ENCODE measurements around the gene DHRS2. TPM values are rescaled to one million over a fixed set of nuclear protein-coding genes. Genes with fewer than 3 reads are reported as not detected.
A peak's percentile ranks its signal among the peaks of the same experiment; 100 is the strongest.

The DHRS2 gene
- total and polyA plus RNA-seq, 2 of the 13 experiments (the other 11 are each of a cell fraction or from before 2014, with no cell fraction given): 1,621 to 3,021 TPM

DNA sequence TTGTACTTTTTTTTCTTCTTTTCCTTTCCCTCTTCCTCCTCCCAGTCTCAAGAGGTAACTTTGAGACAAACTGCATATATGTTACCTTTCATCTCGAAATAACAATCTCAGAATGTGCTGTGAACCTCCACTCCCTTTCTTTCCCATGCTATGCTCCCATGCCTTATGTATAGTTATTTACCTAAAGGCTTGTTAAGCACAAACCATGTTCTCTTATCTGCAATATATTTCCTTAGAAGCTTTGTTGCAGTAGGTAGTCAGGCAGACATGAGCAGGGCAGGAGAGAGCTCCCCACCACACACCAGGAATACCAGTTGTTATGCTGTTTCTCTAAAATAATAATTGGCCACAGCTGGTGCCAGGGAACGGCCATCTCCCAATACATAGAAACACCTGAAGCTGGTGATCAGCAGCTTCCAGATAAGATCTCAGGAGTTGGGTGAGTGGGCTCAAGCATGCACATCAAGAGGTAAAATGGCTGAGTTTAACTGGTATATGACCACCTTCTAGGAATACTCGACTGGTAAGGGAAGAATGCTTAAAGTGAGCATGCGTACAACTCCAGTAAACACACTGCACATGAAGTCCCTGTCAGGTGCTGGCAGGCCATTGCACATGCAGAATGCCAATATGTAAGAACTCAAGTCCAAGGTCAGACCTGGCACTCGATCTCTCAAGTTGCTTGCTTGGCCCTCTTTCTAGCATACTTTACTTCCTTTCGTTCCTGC lies 14.8 kb upstream of the DHRS2 start (continued):
- TF ChIP-seq JUNB (CRISPR knock-in tag; IDR thresholded peaks at IDR 0.05; ENCODE audit: borderline replicate concordance) (no peak), HNF4A (CRISPR knock-in tag; IDR thresholded peaks at IDR 0.05) (peak; percentile 36; the same call in 1 of the 2 replicates), FOXC1 (CRISPR knock-in tag; IDR thresholded peaks at IDR 0.05; ENCODE audit: borderline replicate concordance) (0 out of 2 replicates have a peak, but pooled peaks have one; percentile 46), PRMT3 (CRISPR knock-in tag; IDR thresholded peaks at IDR 0.05; ENCODE audit: borderline replicate concordance, low read depth) (no peak), ZNF501 (CRISPR knock-in tag; IDR thresholded peaks at IDR 0.05) (no peak), RBM22 (optimal IDR thresholded peaks at IDR 0.05; ENCODE audit: low read length) (no peak), RELA (CRISPR knock-in tag; IDR thresholded peaks at IDR 0.05) (no peak), ZNF230 (CRISPR knock-in tag; IDR thresholded peaks at IDR 0.05) (no peak), ESRRA (CRISPR knock-in tag; IDR thresholded peaks at IDR 0.05; ENCODE audit: low read depth) (no peak), FOSL2 (CRISPR knock-in tag; IDR thresholded peaks at IDR 0.05) (no peak), ZNF274 (CRISPR knock-in tag; IDR thresholded peaks at IDR 0.05) (no peak), ZNF33B (CRISPR knock-in tag; IDR thresholded peaks at IDR 0.05) (0 out of 2 replicates have a peak, but pooled peaks have one; percentile 33), ZNF12 (CRISPR knock-in tag; IDR thresholded peaks at IDR 0.05) (no peak), ZNF557 (CRISPR knock-in tag; IDR thresholded peaks at IDR 0.05) (no peak), ZFP36 (IDR thresholded peaks at IDR 0.05; ENCODE audit: borderline replicate concordance, low read depth, low read length, partially characterized antibody) (no peak)
- TF ChIP-seq, protein P1, sequence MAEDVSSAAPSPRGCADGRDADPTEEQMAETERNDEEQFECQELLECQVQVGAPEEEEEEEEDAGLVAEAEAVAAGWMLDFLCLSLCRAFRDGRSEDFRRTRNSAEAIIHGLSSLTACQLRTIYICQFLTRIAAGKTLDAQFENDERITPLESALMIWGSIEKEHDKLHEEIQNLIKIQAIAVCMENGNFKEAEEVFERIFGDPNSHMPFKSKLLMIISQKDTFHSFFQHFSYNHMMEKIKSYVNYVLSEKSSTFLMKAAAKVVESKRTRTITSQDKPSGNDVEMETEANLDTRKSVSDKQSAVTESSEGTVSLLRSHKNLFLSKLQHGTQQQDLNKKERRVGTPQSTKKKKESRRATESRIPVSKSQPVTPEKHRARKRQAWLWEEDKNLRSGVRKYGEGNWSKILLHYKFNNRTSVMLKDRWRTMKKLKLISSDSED (CRISPR knock-in tag; IDR thresholded peaks at IDR 0.05): no peak
- TF ChIP-seq, protein P2, sequence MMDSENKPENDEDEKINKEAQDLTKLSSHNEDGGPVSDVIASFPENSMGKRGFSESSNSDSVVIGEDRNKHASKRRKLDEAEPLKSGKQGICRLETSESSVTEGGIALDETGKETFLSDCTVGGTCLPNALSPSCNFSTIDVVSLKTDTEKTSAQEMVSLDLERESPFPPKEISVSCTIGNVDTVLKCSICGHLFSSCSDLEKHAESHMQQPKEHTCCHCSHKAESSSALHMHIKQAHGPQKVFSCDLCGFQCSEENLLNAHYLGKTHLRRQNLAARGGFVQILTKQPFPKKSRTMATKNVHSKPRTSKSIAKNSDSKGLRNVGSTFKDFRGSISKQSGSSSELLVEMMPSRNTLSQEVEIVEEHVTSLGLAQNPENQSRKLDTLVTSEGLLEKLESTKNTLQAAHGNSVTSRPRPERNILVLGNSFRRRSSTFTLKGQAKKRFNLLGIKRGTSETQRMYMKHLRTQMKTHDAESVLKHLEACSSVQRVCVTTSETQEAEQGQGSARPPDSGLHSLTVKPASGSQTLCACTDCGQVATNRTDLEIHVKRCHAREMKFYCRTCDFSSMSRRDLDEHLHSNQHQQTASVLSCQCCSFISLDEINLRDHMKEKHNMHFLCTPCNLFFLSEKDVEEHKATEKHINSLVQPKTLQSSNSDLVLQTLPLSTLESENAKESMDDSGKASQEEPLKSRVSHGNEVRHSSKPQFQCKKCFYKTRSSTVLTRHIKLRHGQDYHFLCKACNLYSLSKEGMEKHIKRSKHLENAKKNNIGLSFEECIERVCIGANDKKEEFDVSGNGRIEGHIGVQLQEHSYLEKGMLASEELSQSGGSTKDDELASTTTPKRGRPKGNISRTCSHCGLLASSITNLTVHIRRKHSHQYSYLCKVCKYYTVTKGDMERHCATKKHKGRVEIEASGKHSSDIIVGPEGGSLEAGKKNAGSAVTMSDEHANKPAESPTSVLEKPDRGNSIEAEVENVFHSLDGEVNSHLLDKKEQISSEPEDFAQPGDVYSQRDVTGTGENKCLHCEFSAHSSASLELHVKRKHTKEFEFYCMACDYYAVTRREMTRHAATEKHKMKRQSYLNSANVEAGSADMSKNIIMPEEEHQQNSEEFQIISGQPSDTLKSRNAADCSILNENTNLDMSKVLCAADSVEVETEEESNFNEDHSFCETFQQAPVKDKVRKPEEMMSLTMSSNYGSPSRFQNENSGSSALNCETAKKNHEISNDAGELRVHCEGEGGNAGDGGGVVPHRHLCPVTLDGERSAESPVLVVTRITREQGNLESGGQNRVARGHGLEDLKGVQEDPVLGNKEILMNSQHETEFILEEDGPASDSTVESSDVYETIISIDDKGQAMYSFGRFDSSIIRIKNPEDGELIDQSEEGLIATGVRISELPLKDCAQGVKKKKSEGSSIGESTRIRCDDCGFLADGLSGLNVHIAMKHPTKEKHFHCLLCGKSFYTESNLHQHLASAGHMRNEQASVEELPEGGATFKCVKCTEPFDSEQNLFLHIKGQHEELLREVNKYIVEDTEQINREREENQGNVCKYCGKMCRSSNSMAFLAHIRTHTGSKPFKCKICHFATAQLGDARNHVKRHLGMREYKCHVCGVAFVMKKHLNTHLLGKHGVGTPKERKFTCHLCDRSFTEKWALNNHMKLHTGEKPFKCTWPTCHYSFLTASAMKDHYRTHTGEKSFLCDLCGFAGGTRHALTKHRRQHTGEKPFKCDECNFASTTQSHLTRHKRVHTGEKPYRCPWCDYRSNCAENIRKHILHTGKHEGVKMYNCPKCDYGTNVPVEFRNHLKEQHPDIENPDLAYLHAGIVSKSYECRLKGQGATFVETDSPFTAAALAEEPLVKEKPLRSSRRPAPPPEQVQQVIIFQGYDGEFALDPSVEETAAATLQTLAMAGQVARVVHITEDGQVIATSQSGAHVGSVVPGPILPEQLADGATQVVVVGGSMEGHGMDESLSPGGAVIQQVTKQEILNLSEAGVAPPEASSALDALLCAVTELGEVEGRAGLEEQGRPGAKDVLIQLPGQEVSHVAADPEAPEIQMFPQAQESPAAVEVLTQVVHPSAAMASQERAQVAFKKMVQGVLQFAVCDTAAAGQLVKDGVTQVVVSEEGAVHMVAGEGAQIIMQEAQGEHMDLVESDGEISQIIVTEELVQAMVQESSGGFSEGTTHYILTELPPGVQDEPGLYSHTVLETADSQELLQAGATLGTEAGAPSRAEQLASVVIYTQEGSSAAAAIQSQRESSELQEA (CRISPR knock-in tag; IDR thresholded peaks at IDR 0.05; ENCODE audit: not compliant biosample characterization): no peak
- TF ChIP-seq, protein P3, sequence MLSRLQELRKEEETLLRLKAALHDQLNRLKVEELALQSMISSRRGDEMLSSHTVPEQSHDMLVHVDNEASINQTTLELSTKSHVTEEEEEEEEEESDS (CRISPR knock-in tag; IDR thresholded peaks at IDR 0.05; ENCODE audit: borderline replicate concordance): 0 out of 2 replicates have a peak, but pooled peaks have one; percentile 13
- TF ChIP-seq, protein P4, sequence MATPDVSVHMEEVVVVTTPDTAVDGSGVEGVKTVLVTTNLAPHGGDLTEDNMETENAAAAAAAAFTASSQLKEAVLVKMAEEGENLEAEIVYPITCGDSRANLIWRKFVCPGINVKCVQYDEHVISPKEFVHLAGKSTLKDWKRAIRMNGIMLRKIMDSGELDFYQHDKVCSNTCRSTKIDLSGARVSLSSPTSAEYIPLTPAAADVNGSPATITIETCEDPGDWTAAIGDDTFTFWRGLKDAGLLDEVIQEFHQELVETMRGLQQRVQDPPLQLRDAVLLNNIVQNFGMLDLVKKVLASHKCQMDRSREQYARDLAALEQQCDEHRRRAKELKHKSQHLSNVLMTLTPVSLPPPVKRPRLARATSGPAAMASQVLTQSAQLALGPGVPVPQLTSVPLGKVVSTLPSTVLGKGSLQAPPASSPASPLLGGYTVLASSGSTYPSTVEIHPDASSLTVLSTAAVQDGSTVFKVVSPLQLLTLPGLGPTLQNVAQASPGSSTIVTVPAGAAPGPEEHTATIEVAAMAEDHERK (CRISPR knock-in tag; IDR thresholded peaks at IDR 0.05; ENCODE audit: low read depth): no peak

Data from HepG2 (cell line).